HCT116 (cell line): ENCODE results near the gene ERICH6B. TPM values are rescaled to one million over a fixed set of nuclear protein-coding genes. Genes with fewer than 3 reads are reported as not detected.

Experiments
- ATAC-seq: fragments of 200-7000 bp; cut with Tn5 transposase; 2 replicates; pipeline ENCODE4 v1.9.1; 2020; ENCODE audit warnings: mild to moderate bottlenecking, moderate library complexity
- BruUV-seq: library from RNA; stranded (reverse); fragments of 400-500 nt; replicated peaks from 2 replicates; lab custom pipeline; 2021; lab: Mats Ljungman, UMichigan
- CTCF ChIA-PET: fragments of 300-600 bp; sonication (Branson Sonifier 250); formaldehyde crosslinking; loops from one replicate; lab custom pipeline; 2021; ENCODE audit warnings: antibody characterized with exemption; lab: Charles Lee
- POLR2A ChIA-PET: fragments of 300-600, 350-600 bp; sonication (Branson Sonifier 250); formaldehyde crosslinking; loops from one replicate; lab custom pipeline; 2021; ENCODE audit warnings: antibody characterized with exemption; lab: Charles Lee
- RAD21 ChIA-PET, 2 experiments: fragments of 300-600 bp; sonication (Branson Sonifier 250); formaldehyde crosslinking; loops; one replicate each; lab custom pipeline; 2023; ENCODE audit warnings: low total read pairs in 2 of 2; ENCODE audit not compliant: uncharacterized antibody in 2 of 2, unreplicated experiment in 2 of 2, low non-redundant PET in 1 of 2; lab: Charles Lee
- DNase-seq: peaks from one replicate; pipeline ENCODE4 v3.0.0-alpha.2; 2010; ENCODE audit warnings: low read depth, low spot score
- H2AFZ ChIP-seq: fragments of 200-600 bp; shearing (Covaris generic), sonication (generic); 2 replicates; pipeline ENCODE4 v1.6.1; 2017; ENCODE audit warnings: low read depth, mixed run types, mixed read lengths, antibody characterized with exemption, low read length; ENCODE audit not compliant: poor library complexity, severe bottlenecking
- H3K27ac ChIP-seq: 2 replicates; pipeline ENCODE4 v1.5.1; 2012; ENCODE audit warnings: low read depth, low read length
- H3K27me3 ChIP-seq: fragments of 200-600 bp; sonication (generic); 2 replicates; pipeline ENCODE4 v1.6.1; 2016; ENCODE audit warnings: mixed run types, low read length, mixed read lengths; ENCODE audit not compliant: insufficient read depth
- H3K36me3 ChIP-seq, 2 experiments: fragments of 200-500 bp in 1 of 2; fragments of 200-600 bp in 1 of 2; sonication (Bioruptor generic) in 1 of 2; sonication (generic) in 1 of 2; 2 replicates each; pipeline versions ENCODE4 v1.5.1 to v1.6.1; 2014 to 2016; ENCODE audit warnings: low read length in 2 of 2, inconsistent platforms in 1 of 2, mixed read lengths in 1 of 2, mixed run types in 1 of 2; ENCODE audit not compliant: insufficient read depth in 2 of 2, control insufficient read depth in 1 of 2
- H3K4me1 ChIP-seq, 2 experiments: fragments of 200-600 bp in 1 of 2; sonication (generic) in 1 of 2; 2 replicates each; pipeline versions ENCODE4 v1.5.1 to v1.6.1; 2012 to 2017; ENCODE audit warnings: low read length in 2 of 2, inconsistent platforms in 1 of 2, mild to moderate bottlenecking in 1 of 2, mixed read lengths in 1 of 2, mixed run types in 1 of 2, moderate library complexity in 1 of 2; ENCODE audit not compliant: insufficient read depth in 2 of 2, control insufficient read depth in 1 of 2
- H3K4me2 ChIP-seq: fragments of 200-600 bp; sonication (generic); 2 replicates; pipeline ENCODE4 v1.6.1; 2017; ENCODE audit warnings: mixed run types, low read length, mixed read lengths
- H3K4me3 ChIP-seq, 2 experiments: fragments of 200-600 bp in 1 of 2; sonication (generic) in 1 of 2; replicated peaks in 1 of 2; 2 replicates each; pipeline ENCODE4 v1.5.1; 2011 to 2016; ENCODE audit warnings: low read length in 2 of 2, control low read depth in 1 of 2, low read depth in 1 of 2, mild to moderate bottlenecking in 1 of 2, mixed read lengths in 1 of 2, mixed run types in 1 of 2
- H3K79me2 ChIP-seq: fragments of 200-600 bp; sonication (generic); 2 replicates; pipeline ENCODE4 v1.6.1; 2017; ENCODE audit warnings: mild to moderate bottlenecking, mixed run types, low read length, moderate library complexity, mixed read lengths; ENCODE audit not compliant: insufficient read depth
- H3K9ac ChIP-seq: fragments of 200-600 bp; sonication (generic); 2 replicates; pipeline ENCODE4 v1.6.1; 2016; ENCODE audit warnings: low read length, mixed read lengths
- H3K9me2 ChIP-seq: fragments of 200-600 bp; sonication (generic), shearing (Covaris generic); 2 replicates; pipeline ENCODE4 v1.6.1; 2017; ENCODE audit warnings: mixed run types, mild to moderate bottlenecking, moderate library complexity; ENCODE audit not compliant: insufficient read depth
- H3K9me3 ChIP-seq, 2 experiments: fragments of 200-500 bp in 1 of 2; fragments of 200-600 bp in 1 of 2; sonication (Bioruptor generic) in 1 of 2; sonication (generic) in 1 of 2; 2 replicates each; pipeline ENCODE4 v1.6.1; 2014 to 2017; ENCODE audit warnings: low read length in 2 of 2, mixed read lengths in 2 of 2, inconsistent platforms in 1 of 2, low read depth in 1 of 2, mild to moderate bottlenecking in 1 of 2, mixed run types in 1 of 2, moderate library complexity in 1 of 2; ENCODE audit not compliant: control insufficient read depth in 1 of 2, insufficient read depth in 1 of 2
- H4K20me1 ChIP-seq: fragments of 200-600 bp; sonication (generic), shearing (Covaris generic); 2 replicates; pipeline ENCODE4 v1.6.1; 2017; ENCODE audit warnings: mixed run types, mild to moderate bottlenecking, moderate library complexity; ENCODE audit not compliant: insufficient read depth
- CBX3 ChIP-seq: IDR thresholded peaks from 2 replicates; pipeline ENCODE4 v1.6.1; 2012; ENCODE audit warnings: low read depth
- CTCF ChIP-seq, 3 experiments: fragments of 200-600 bp in 1 of 3; sonication (generic) in 1 of 3; IDR thresholded peaks in 2 of 3; conservative IDR thresholded peaks in 1 of 3; 2 replicates each; pipeline ENCODE4 v1.5.1; 2012 to 2017; ENCODE audit warnings: low read depth in 2 of 3, low read length in 2 of 3, antibody characterized with exemption in 1 of 3, borderline replicate concordance in 1 of 3, control low read depth in 1 of 3, mild to moderate bottlenecking in 1 of 3, mixed read lengths in 1 of 3, mixed run types in 1 of 3, moderate library complexity in 1 of 3; ENCODE audit not compliant: insufficient read depth in 1 of 3
- EZH2 ChIP-seq: fragments of 200-600 bp; sonication (generic); IDR thresholded peaks from 2 replicates; pipeline ENCODE4 v1.6.1; 2017; ENCODE audit warnings: antibody characterized with exemption, mixed run types
- JUND ChIP-seq: IDR thresholded peaks from 2 replicates; pipeline ENCODE4 v1.6.1; 2012
- RAD21 ChIP-seq: IDR thresholded peaks from 2 replicates; pipeline ENCODE4 v1.6.1; 2012; ENCODE audit warnings: low read depth, mild to moderate bottlenecking
- SP1 ChIP-seq: IDR thresholded peaks from 2 replicates; pipeline ENCODE4 v1.6.1; 2012; ENCODE audit warnings: low read depth
- TCF7L2 ChIP-seq: IDR thresholded peaks from 2 replicates; pipeline ENCODE4 v1.7.0; 2011; ENCODE audit warnings: borderline replicate concordance, inconsistent platforms; ENCODE audit not compliant: insufficient read depth, insufficient read length; ENCODE audit errors: extremely low read depth
- YY1 ChIP-seq: IDR thresholded peaks from 2 replicates; pipeline ENCODE4 v1.6.1; 2011; ENCODE audit warnings: low read length, low read depth, moderate library complexity, mild to moderate bottlenecking; ENCODE audit not compliant: insufficient replicate concordance; ENCODE audit errors: extremely low read depth
- ZNF274 ChIP-seq: fragments of 200-500 bp; sonication (Bioruptor generic); IDR thresholded peaks from 2 replicates; pipeline ENCODE4 v1.6.1; 2014; ENCODE audit warnings: mild to moderate bottlenecking, low read depth, low read length, inconsistent platforms
- intact Hi-C: fragments of 100-400 bp; cut with micrococcal nuclease; formaldehyde crosslinking; loops from 2 replicates; pipeline ENCODE4 v1.10.0; 2022
- total RNA-seq: library from RNA; stranded (reverse); gene quantifications from one replicate; pipeline ENCODE4 v1.2.1, GENCODE V29; 2021; ENCODE audit not compliant: unreplicated experiment

The ERICH6B gene
- total RNA-seq, 1 experiment from 2014 or later = not detected

- DNase-seq (no peak), ATAC-seq (no peak)
- H3K4me2 ChIP-seq = no peak overlapping the region
- H3K4me3 ChIP-seq = no peak overlapping the region
- ChIA-PET POLR2A (no interaction called here), CTCF (no interaction called here), RAD21 (no interaction called here)
- BruUV-seq = no TSS peak
- H3K9ac ChIP-seq = no peak overlapping the region
- no peaks in the 10 kb centered on the region for H3K79me2 ChIP-seq
- H3K9me3 ChIP-seq = no peaks in the 10 kb centered on the region; a peak in 1 of 4 replicates
- no peak overlapping the region for H2AFZ ChIP-seq
- no peaks in the 10 kb centered on the region for H4K20me1 ChIP-seq
- TF ChIP-seq EZH2 (no peak), TCF7L2 (no peak)
- H3K27me3 ChIP-seq = no peaks in the 10 kb centered on the region
- no peak overlapping the region for H3K27ac ChIP-seq
- no peaks in the 10 kb centered on the region for H3K36me3 ChIP-seq
- H3K9me2 ChIP-seq = no peaks in the 10 kb centered on the region
- intact Hi-C loops = no loop called here
- H3K4me1 ChIP-seq = peaks cover 0 to 5% of the 10 kb centered on the region in 2 experiments; a peak in 1 of 4 replicates
These were observed 51.3 kb downstream of the ERICH6B start for GRCh38 chr13:45564133-45564776.

- CTCF ChIA-PET = no interaction called here
- Histone ChIP-seq H3K36me3 (no peaks in the 10 kb centered on the region), H3K4me3 (no peak overlapping the region), H3K27ac (no peak overlapping the region), H3K9me3 (no peaks in the 10 kb centered on the region), H3K27me3 (peaks cover 6% of the 10 kb centered on the region; the same call in 1 of the 2 replicates)
- ATAC-seq (no peak), DNase-seq (no peak)
- intact Hi-C loops = no loop called here
- TF ChIP-seq RAD21 = no peak
- no peak for TF ChIP-seq SP1
- TF ChIP-seq ZNF274 = no peak
- TF ChIP-seq CTCF (IDR thresholded peaks at IDR 0.05 in 2 of 3, conservative IDR thresholded peaks at IDR 0.05 in 1 of 3; ENCODE audit: borderline replicate concordance in 1 of 3, insufficient read depth in 1 of 3, low read depth in 2 of 3, low read length in 2 of 3) = no peak
- no peak for TF ChIP-seq TCF7L2
- TF ChIP-seq YY1 = no peak
- TF ChIP-seq JUND = no peak
- no peak for TF ChIP-seq CBX3
- TF ChIP-seq, all 23 proteins: peak for 0
- Histone ChIP-seq H3K9ac (no peak overlapping the region), H4K20me1 (no peaks in the 10 kb centered on the region), H3K4me1 (no peaks in the 10 kb centered on the region), H2AFZ (no peak overlapping the region), H3K9me2 (no peaks in the 10 kb centered on the region), H3K79me2 (no peaks in the 10 kb centered on the region), H3K4me2 (no peak overlapping the region)
- BruUV-seq = no TSS peak
- RAD21 ChIA-PET = no interaction called here
- POLR2A ChIA-PET = no interaction called here
These were observed 60.9 kb downstream of the ERICH6B start for GRCh38 chr13:45554604-45555109.
